Measurements from ENCODE around the gene EMP3. TPM values are rescaled to one million over a fixed set of nuclear protein-coding genes. Genes with fewer than 3 reads are reported as not detected.
"Not testable (repeated sequence)": the region's sequence is repeated elsewhere in the genome, so short reads cannot be mapped to it uniquely, and the experiment has no call there.

Gene EMP3
- total and polyA plus RNA-seq, 2 of the 4 experiments (the other 2 are of a cell fraction): 147 to 632 TPM

GRCh38 chr19:48317708-48317960, 7.7 kb upstream of the EMP3 start:
- H2AFZ ChIP-seq (replicated peaks; ENCODE audit: low read length, poor library complexity); H3K36me3 ChIP-seq (ENCODE audit: control insufficient read depth, insufficient read depth, low read length); H4K91ac ChIP-seq (ENCODE audit: insufficient read depth, low read depth, low read length); in situ Hi-C loops (cut with MboI; ENCODE audit: low sequenced_read_pairs); H3K23ac ChIP-seq (ENCODE audit: low read depth, low read length); H4K20me1 ChIP-seq (ENCODE audit: insufficient read depth, low read length); H3K56ac ChIP-seq (ENCODE audit: extremely low read depth, insufficient read depth, low read length); H3K9me1 ChIP-seq (ENCODE audit: insufficient read depth, low read length); H2BK120ac ChIP-seq (ENCODE audit: low read depth, low read length); H2BK5ac ChIP-seq (ENCODE audit: low read depth, low read length, poor library complexity, severe bottlenecking); dilution Hi-C loops (cut with HindIII; ENCODE audit: low sequenced_read_pairs, unreplicated experiment); H3K9me3 ChIP-seq (ENCODE audit: control insufficient read depth, insufficient read depth, low read length); H4K8ac ChIP-seq (ENCODE audit: low read depth in 2 of 2, low read length in 2 of 2); H3K4me2 ChIP-seq (ENCODE audit: low read depth, low read length); H3K4me3 ChIP-seq (ENCODE audit: insufficient read depth, low read depth, low read length); H3K4ac ChIP-seq (ENCODE audit: low read depth, low read length); H2AK9ac ChIP-seq (replicated peaks; ENCODE audit: low read depth, low read length, poor library complexity); H4K5ac ChIP-seq (ENCODE audit: low read depth, low read length); H3K9ac ChIP-seq (ENCODE audit: low read depth, low read length); POLR2A ChIA-PET (ENCODE audit: unreplicated experiment); H3K14ac ChIP-seq (replicated peaks; ENCODE audit: low read depth, low read length); H2BK20ac ChIP-seq (ENCODE audit: low read depth, low read length); BruUV-seq (replicated peaks); H3K18ac ChIP-seq (ENCODE audit: low read depth, low read length); ATAC-seq (ENCODE audit: low read depth); H2AK5ac ChIP-seq (ENCODE audit: low read depth, low read length); H3K79me1 ChIP-seq (ENCODE audit: low read depth in 1 of 2, low read length in 2 of 2); H2BK15ac ChIP-seq (ENCODE audit: low read depth, low read length); DNase-seq; H3K27me3 ChIP-seq (ENCODE audit: control insufficient read depth, insufficient read depth, low read length); H3K27ac ChIP-seq (ENCODE audit: insufficient read depth, low read length); intact Hi-C loops (cut with micrococcal nuclease): not testable (repeated sequence)
- WGBS, 2 experiments (ENCODE audit: extremely low coverage in 2 of 2, insufficient read length in 1 of 2): 44% methylated on average over 5 of the region's 9 CpGs; no CpG with 5 or more reads in 1 of the 2 experiments
- H3K4me1 ChIP-seq (ENCODE audit: control insufficient read depth, insufficient read depth, low read length): peaks cover 12% of the 10 kb centered on the region
- CTCF ChIA-PET: interaction anchor here (0.7 kb wide), 1 partner anchor 45 kb away, joined by 3 read pairs; no protein-coding TSS in a partner anchor

All from IMR-90 (cell line).